Measurements from ENCODE around the gene NOPCHAP1. TPM values are rescaled to one million over a fixed set of nuclear protein-coding genes. Genes with fewer than 3 reads are reported as not detected.

NOPCHAP1 gene
- polyA plus RNA-seq, 3 donors = 11.0 to 15.0 (median 12.3) TPM

DNA sequence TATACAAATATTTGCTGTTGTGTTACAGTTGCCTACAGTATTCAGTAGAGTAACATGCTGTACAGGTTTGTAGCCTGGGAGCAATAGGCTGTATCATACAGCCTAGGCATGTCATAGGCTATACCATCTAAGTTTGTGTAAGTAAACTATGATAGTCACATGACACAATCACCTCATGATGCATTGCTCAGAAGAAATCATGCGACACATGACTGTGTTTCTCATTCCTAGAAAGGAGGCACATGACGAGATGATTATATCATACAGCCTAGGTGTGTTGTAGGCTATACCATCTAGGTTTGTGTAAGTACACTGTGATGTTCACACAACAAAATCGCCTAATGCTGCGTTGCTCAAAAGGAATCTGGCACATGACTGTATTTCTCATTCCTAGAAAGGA, 31.9 kb downstream of the NOPCHAP1 start:
- no peak for DNase-seq (ENCODE audit: low read depth in 3 of 3, low spot score in 2 of 3)

DNA sequence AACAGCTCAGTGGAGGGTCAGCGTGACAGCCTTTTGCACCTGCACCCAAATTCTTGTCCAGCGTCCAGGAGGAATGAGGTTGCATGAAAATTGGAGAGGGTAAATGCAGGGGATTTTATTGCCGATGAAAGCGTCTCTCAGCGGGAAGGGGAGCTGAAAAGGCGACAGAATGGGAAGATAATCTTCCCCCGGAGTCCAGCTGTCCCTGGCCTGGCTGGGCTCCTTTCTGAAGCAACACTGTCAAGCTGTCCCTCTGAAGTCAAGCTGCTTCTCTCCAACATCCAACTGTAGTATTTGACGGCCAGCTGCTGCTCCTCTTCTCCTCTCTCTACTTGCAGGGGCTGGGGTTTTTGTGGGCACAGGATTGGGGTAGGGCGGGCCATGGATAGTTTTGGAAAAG, 32.7 kb downstream of the NOPCHAP1 start:
- no peak for DNase-seq (ENCODE audit: low read depth in 3 of 3, low spot score in 2 of 3)

DNA sequence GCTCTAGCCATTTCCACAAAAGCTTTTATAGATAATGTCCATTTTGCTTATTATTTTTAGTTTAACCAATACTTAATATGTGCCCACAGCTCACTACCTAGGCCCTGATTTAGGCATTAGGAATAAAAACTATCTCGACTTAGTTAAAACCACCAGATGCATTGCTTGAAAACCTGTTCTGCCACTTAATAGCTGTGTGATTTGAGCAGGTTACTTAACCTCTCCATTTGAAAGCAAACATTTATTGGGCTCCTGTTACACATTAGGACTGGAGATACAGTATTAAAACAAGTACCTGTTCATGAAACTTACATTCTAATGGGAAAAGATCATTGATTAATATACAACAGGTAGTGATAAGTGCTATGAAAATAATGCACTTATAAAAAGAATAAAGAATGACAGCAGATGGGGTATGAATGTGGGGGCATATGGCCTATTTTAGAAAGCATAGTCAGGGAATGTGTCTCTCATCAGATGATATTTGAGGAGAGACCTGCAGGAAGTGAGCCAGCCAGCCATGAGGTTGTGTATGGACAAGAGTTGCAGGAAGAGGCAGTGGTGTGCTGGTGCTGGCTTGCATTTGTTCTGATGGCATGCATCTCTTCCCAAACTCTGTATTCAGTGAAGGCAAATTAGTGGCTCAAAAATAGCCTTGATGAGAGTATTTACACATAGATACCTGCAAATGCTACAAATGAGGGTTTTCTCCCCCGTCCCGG, 34.3 kb downstream of the NOPCHAP1 start:
- no peak for DNase-seq (ENCODE audit: low read depth in 3 of 3, low spot score in 2 of 3)

DNA sequence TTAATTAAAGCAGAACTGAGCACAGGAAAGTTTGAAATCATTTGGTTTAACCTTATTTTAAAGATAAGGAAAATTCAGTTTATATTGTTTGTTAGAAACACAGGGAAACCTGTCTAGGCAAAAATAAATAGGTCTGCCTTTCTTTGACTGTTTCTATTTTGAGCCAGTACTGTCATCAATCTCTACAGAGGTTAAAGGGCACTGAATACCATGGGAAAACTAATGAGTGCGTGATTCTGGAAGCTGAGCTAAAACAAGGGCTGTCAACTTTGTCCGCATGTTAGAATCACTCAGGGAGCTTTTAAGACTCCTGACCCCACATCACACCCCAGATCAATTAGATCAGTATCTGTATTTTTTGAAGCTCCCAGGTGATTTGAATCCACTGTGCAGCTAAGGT, 38.8 kb downstream of the NOPCHAP1 start:
- DNase-seq (ENCODE audit: low read depth in 3 of 3, low spot score in 2 of 3) = no peak

DNA sequence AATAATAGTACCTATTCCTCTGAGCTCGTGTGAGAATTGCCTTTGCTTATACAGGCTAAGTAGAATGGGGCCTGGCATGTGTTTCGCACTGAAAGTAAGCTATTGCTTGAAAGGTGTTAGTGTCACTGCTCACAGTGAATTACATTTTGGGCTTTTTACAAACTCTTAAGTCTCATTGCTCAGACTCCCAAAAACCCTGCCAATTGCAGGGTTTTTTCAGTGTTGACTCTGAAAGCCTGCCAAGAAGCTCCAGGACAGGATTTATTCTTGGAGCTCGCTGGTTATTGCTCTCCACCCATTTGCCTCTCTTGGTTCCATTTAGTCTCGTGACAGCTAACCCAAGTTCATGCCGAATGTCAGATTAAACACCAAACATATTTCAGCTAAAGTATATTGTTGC, 39.8 kb downstream of the NOPCHAP1 start:
- DNase-seq (ENCODE audit: low read depth in 3 of 3, low spot score in 2 of 3) = peak in 2 of 3 donors; percentile 48 to 70

DNA sequence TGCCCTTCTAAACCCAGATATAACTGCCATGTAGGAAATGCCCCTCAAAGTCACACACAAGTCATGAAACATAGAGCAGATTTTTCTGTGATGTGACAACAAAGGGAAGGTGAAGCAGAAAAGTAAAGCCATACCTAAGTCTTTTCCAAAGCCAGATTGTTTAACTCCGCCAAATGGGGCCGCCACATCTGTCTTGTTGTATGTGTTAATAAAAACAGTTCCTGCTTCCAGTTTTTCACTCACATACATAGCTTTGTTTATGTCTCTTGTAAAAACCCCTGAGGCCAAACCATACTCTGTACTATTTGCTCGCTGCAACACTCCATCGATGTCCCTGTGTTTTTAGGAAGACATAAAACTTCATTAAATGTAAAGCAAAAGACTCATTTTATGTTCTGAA, 40.3 kb downstream of the NOPCHAP1 start:
- peak in 2 of 3 donors; percentile 20 to 32 for DNase-seq (ENCODE audit: low read depth in 3 of 3, low spot score in 2 of 3)

DNA sequence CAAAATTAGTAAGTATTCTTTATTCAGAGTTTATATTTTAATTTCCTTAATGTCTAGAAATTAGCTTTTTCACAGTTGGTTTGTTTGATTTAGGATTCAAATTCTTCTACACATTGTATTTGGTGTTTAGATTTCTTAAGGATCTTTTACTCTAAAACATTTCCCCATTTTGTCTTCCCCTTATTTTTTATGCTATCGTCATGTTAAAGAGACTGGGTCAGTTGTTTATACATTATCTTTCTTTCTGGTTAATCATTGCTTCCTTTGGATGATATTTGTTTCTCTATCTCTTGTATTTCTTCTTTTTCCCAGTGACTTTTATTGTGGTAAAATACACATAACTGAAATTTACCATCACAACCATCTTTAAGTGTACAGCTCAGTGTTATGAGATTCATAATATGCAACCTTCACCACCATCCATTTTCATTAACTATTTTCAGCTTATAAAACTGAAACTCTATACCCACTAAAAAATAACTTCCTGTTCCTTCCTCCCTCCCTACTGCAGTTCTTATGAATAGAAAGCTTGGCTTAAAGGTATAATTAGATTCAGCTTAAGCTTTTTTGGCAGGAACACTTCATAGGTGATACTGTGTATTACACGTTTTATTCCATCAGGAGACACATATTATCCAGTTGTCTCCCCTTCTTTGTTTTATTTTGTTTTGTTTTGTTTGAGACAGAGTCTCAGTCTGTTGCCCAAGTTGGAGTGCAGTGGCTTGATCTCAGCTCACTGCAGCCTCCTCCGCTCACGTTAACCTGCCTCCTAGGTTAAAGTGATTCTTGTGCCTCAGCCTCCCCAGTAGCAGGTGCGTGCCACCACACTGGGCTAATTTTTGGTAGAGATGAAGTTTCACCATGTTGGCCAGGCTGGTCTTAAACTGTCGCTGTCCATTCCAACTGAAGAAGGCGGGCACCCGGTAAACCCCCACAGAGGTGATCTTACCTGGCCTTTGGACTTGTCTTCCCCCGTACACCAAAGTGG, 45.0 kb downstream of the NOPCHAP1 start:
- no peak for DNase-seq (ENCODE audit: low read depth in 3 of 3, low spot score in 2 of 3)

DNA sequence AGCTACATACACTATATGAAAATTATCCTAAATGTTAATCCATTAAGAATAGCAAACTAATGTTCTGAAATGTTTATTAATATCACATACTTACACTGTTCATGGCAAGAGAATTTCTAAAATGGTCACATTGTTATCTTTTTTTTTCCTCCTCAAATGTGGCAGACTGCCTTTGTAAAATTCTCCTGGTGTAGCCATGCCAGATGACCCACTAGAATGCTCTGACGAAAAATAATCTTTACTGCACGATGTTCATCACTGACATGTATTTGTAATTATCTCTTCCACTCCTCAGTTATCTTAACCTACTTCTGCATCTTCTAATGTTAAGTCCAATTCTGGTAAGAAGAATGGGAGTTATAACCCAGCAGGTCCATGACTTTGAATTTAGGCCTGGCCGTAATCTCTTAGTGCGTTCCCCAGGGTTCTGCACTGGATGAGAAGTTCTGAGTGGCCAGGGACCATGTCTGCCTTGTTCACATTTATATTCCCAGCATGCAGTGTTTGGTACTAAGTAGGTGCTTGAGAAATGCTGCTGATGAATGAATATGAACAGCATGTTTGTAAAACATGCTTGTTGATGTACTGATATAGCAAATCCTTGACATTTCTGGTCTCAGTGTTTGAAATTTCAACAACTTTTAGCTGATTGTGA, 46.7 kb downstream of the NOPCHAP1 start:
- DNase-seq (ENCODE audit: low read depth in 3 of 3, low spot score in 2 of 3) = no peak

DNA sequence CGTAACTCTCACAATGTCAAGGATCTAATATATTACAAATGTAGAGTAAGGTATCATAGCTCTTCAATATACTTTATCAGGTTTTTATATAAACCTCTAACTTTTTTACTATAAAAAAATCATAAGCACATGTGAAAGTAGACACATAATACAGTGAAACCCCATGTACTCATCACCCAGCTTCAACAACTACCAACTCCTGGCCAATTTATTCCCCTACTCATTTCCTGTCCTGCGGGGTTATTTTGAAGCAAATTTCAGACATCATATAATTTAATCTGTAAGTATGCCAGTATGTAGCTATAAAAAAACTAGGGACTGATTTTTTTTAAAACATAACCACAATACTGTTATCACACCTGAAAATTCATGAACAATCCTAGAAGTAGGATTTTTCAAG, 47.7 kb downstream of the NOPCHAP1 start:
- DNase-seq (ENCODE audit: low read depth in 3 of 3, low spot score in 2 of 3) = no peak

Other genes with a start within 250 kb of the NOPCHAP1 start
- 1 to 10 TPM; 4.3 to 5.7 (median 4.6) TPM for gene SLC41A2, start 28.0 kb upstream of the NOPCHAP1 start, polyA plus RNA-seq (ENCODE audit: insufficient read length in 3 of 3)
- gene ALDH1L2, start 98.1 kb downstream of the NOPCHAP1 start, polyA plus RNA-seq (ENCODE audit: insufficient read length in 3 of 3) = 1 to 10 TPM in 2 of 3 donors, under 1 TPM in 1; 0.64 to 1.4 (median 1.2) TPM
- gene WASHC4, start 121.4 kb downstream of the NOPCHAP1 start, polyA plus RNA-seq (ENCODE audit: insufficient read length in 3 of 3) = 10 to 100 TPM; 49.3 to 58.6 (median 56.5) TPM
- 10 to 100 TPM; 81.0 to 88.9 (median 81.7) TPM for gene APPL2, start 249.9 kb downstream of the NOPCHAP1 start, polyA plus RNA-seq (ENCODE audit: insufficient read length in 3 of 3)

All from right renal cortex interstitium (tissue), 3 donors.